Inflammatory macrophage treated with lipopolysaccharide for 1 hour (primary cell): ENCODE results near the gene VEPH1.

Experiments used
- DNase-seq, 2 donors: peaks; one replicate each; pipeline ENCODE4 v3.0.0-alpha.2; 2020 to 2022

Gene VEPH1

GRCh38 chr3:157472648-157473047 is 30.6 kb downstream of the VEPH1 start:
- no peak for DNase-seq

GRCh38 chr3:157471064-157471463 is 32.2 kb downstream of the VEPH1 start:
- no peak for DNase-seq

- DNase-seq = peak; percentile 61 to 79
Measured at GRCh38 chr3:157469561-157470294, 33.5 kb downstream of the VEPH1 start.

- DNase-seq = peak in 1 of 2 donors; percentile 3
Measured at GRCh38 chr3:157467200-157467599, 36.0 kb downstream of the VEPH1 start.

GRCh38 chr3:157465741-157466140 is 37.5 kb downstream of the VEPH1 start:
- DNase-seq = no peak

GRCh38 chr3:157464321-157464720 is 38.9 kb downstream of the VEPH1 start:
- DNase-seq = no peak

GRCh38 chr3:157463816-157464215 is 39.4 kb downstream of the VEPH1 start:
- DNase-seq = no peak

GRCh38 chr3:157460253-157460652 is 43.0 kb downstream of the VEPH1 start:
- no peak for DNase-seq

GRCh38 chr3:157459706-157460105 is 43.5 kb downstream of the VEPH1 start:
- DNase-seq = no peak

GRCh38 chr3:157453824-157454223 is 49.4 kb downstream of the VEPH1 start:
- DNase-seq = no peak

GRCh38 chr3:157452097-157452496 is 51.1 kb downstream of the VEPH1 start:
- peak; percentile 59 to 64 for DNase-seq

GRCh38 chr3:157447026-157447694 is 56.1 kb downstream of the VEPH1 start:
- no peak for DNase-seq

GRCh38 chr3:157445857-157446256 is 57.4 kb downstream of the VEPH1 start:
- DNase-seq = peak; percentile 92 to 97

- DNase-seq = peak in 1 of 2 donors; percentile 58
Measured at GRCh38 chr3:157444797-157445184, 58.4 kb downstream of the VEPH1 start.

- DNase-seq = peak in 1 of 2 donors; percentile 68
Measured at GRCh38 chr3:157443905-157444796, 59.1 kb downstream of the VEPH1 start.

- no peak for DNase-seq
Measured at GRCh38 chr3:157442729-157443128, 60.5 kb downstream of the VEPH1 start.

GRCh38 chr3:157441102-157441624 is 62.1 kb downstream of the VEPH1 start:
- no peak for DNase-seq

GRCh38 chr3:157438194-157438730 is 65.0 kb downstream of the VEPH1 start:
- DNase-seq = no peak

- peak; percentile 95 for DNase-seq
Measured at GRCh38 chr3:157436583-157437291, 66.5 kb downstream of the VEPH1 start, which contains the start of gene PTX3. Gene PTX3, plus strand, starts transcription at chr3:157436850. Its CDS starts 84 bp downstream, at chr3:157436934.

- DNase-seq = peak; percentile 92 to 96
Measured at GRCh38 chr3:157429708-157430107, 73.5 kb downstream of the VEPH1 start.

GRCh38 chr3:157428853-157429252 is 74.4 kb downstream of the VEPH1 start:
- peak; percentile 56 to 66 for DNase-seq

- no peak for DNase-seq
Measured at GRCh38 chr3:157427901-157428300, 75.3 kb downstream of the VEPH1 start.
